ENCODE results near the gene LRRC74A. TPM values are rescaled to one million over a fixed set of nuclear protein-coding genes. Genes with fewer than 3 reads are reported as not detected.

The LRRC74A gene
- polyA plus RNA-seq, 4 donors: not detected

DNA sequence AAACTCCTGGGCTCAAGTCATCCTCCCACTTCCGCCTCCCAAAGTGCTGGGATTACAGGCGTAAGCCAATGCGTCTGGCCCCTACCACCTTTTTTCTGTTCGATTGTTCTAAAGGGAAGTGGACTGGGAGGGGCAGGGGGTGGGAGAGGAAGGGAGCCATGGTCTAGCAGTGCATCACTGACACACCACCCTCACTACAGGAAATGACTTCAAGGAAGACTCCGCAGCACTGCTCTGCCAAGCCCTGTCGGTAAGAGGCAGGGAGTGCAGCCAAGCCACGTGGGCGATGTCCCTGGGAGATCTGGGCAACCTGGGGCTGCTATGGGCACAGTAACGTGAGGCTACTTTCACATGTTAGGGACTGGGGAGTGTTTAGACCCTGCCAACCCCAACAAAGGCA, 18.0 kb downstream of the LRRC74A start:
- no peak for DNase-seq (ENCODE audit: low read depth in 4 of 4, low spot score in 2 of 4)

DNA sequence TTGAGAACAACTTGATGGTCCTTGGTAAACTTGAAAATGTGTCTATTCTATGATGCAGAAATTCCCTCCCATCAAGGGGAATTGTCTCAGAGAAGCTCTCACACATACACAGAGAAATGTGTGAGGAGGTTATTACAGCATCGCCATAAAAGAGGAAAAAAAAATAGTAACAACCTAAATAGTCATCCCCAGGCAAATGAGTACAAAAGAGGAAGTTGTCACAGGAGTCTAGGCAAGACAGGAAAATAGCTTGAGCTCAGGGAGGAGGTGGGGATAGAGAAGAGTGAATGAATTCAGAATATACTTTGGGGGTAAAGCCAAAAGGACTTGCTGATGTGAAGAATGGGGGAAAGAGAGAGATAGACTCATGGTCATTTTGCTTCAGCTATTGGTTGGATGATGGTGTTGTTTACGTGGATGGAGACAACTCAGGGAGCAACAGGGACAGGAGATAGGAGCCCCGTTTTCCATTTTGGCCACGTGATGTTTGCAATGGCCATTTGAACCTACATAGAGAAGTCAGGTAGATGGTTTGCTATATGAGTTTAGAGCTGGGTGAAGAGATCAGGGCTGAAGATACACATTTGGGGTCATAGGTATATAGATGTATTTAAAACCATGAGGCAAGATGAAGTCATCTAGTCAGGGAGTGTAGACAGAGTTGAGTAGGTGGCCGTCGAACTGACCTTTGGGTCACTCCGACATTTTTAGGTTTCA, 20.3 kb downstream of the LRRC74A start:
- no peak for DNase-seq (ENCODE audit: low read depth in 4 of 4, low spot score in 2 of 4)

DNA sequence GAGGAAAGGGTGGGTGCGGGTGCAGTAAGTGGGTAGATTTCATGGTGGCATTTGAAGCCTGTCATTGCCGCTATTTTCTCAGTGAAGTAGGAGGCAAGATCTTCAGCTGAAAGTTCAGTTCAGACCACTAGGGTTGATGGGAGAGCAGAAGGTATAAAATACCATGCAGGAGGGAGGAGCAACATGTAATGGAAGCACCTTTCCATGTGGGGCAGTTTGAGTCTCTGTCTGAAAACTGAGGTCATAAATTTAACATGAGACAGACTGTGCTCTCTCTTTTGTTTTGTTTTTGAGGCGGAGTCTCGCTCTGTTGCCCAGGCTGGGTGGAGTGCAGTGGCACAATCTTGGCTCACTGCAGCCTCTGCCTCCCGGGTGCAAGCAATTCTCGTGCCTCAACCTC, 22.7 kb downstream of the LRRC74A start:
- DNase-seq (ENCODE audit: low read depth in 4 of 4, low spot score in 2 of 4): no peak

DNA sequence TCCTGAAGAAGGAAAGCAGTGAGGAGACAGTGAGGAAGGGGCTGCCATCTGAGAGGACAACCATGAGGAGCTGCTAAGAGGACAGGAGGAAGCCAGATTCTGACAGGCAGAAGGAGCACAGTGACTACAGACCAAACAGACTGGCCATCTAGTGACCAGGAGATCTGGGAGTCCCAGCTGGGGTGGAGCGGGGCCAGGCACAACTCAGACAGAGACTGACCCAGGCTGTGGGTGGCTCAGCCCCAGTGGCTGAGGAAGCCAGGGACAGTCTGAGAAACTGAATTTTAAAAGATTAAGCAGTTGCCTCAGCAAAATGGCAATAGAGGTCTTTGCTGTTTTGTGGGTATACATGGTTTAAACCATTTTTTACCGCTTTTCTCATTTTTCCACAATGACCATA, 28.9 kb downstream of the LRRC74A start:
- no peak for DNase-seq (ENCODE audit: low read depth in 4 of 4, low spot score in 2 of 4)

DNA sequence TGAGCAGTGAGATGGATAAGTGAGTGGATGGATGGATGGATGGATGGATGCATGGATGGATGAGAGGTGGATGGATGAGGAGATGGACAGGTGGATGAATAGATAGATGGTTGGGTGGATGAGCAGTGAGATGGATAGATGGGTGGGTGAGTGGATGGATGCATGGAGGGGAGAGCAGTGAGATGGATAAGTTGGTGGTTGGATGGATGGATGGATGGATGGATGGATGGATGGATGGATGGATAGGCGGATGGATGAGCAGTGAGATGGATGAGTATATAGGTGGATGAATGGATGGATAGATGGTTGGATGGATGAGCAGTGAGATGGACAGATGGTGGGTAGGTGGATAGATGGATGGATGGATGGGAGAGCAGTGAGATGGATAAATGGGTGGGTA, 30.6 kb downstream of the LRRC74A start:
- no peak for DNase-seq (ENCODE audit: low read depth in 4 of 4, low spot score in 2 of 4)

DNA sequence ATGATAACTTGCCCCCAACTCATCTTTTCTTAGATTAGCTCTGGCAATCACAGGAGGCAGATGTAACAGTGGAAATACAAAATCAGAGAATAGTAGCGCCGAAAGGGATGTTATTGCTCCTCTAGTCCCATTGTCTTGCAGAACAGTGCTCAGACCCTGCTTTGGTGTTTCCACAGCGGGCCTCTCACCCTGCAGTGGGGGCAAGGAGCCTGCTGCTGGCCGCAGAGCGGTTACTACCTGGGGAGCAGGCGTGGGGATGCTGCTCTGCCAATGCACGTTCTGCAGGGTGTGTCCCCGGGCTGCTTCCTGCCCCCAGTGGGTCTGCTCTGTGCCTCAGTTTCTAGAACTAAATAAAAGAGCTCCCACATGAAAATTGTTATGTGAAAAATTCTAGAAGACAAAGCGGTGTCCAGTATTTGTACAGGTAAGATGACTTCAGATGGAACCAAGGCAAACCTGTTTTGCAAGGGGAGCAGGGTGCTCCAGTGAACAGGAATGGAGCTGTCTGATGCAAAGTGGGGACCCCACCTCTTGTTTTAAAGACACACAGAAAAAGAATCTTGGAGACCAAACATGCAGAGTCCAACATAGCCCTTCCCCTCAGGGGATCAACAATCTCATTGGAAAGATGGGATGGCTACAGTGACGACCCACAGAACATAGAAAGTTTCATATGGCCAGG, 35.5 kb downstream of the LRRC74A start:
- no peak for DNase-seq (ENCODE audit: low read depth in 4 of 4, low spot score in 2 of 4)

DNA sequence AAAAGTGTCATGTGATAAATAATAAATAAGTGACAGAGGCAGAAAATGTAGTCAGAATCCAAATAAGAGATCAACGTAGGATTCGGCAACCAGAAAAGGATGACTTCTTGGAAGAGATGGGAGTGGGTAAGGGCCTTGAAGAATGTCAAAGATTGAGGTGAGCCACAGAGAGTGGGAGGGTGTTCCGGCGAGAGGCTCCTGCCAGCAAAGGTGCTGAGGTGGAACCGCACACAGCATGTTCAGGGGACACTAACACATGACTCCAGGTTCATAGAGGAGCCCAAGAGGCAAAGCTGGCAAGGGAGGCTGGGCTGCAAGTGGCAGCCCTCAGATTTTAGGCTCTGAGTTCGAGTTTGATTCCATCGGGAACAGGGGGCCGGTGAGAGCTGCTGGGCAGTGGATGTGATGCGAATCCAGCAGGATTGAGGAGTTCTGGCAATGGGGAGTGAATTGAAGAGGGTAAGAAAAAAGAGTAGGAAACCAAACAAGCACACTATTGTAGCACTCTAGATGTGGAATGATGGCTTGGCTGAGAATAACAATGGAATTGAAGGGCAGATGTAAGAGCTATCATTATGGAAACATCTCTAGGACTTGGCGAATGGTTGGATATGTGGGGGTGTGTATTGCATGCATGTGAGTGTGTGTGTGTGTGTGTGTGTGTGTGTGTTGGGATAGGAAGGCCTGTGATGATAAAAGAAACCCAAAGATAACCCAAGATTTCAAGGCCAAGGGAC, 36.5 kb downstream of the LRRC74A start:
- DNase-seq (ENCODE audit: low read depth in 4 of 4, low spot score in 2 of 4): no peak

DNA sequence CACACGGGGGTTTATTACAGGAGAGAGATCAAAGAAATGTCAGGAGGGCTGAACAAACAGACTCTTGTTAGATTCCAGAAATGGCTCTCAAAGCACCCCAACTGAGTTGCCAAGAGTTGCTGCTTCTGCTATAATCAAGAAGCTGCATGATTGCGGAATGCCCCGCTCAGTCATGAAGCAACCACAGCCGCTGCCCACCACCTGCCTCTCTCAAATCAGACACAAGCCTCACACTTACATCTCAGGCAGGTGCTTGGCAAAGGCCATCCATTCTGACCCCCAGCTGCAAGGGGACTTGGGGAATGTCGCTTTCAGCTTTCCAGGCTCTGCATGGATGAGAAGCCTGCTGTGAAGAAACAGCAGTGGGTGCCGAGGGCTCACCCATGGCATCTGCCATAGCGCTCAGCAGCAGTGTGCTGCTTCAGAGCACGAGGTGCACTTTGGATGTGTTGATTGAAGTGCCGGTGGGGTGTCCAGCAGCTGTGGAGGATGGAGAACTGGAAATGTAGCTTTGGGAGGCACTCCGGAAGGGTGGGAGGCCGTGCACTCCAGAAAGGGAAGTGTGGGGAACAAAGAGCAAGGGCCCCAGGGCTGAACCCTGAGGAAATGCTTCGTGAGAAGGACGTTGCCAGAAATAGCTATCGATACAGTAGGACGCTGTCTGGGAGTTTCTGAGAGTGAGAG, 37.7 kb downstream of the LRRC74A start:
- no peak for DNase-seq (ENCODE audit: low read depth in 4 of 4, low spot score in 2 of 4)

DNA sequence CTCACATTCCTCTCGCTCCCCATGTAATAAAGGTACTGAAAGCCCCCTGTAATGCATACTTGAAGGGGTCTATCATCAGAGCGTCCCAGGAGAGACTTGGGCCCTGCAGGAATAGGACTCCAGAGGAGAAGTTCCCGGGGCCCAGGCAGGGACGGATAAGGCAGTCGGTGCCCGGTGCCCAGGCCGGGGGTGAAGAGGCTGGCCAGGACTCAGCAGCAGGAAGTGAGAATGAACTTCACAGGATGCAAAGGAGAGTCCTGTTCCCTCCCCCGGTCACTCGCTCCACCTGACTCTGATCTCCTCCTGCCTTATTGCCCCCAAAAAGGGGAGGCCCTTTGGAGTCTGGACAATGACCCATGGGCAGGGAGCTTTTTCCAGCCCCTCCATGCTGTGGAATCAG, 40.2 kb downstream of the LRRC74A start:
- DNase-seq (ENCODE audit: low read depth in 4 of 4, low spot score in 2 of 4): no peak

DNA sequence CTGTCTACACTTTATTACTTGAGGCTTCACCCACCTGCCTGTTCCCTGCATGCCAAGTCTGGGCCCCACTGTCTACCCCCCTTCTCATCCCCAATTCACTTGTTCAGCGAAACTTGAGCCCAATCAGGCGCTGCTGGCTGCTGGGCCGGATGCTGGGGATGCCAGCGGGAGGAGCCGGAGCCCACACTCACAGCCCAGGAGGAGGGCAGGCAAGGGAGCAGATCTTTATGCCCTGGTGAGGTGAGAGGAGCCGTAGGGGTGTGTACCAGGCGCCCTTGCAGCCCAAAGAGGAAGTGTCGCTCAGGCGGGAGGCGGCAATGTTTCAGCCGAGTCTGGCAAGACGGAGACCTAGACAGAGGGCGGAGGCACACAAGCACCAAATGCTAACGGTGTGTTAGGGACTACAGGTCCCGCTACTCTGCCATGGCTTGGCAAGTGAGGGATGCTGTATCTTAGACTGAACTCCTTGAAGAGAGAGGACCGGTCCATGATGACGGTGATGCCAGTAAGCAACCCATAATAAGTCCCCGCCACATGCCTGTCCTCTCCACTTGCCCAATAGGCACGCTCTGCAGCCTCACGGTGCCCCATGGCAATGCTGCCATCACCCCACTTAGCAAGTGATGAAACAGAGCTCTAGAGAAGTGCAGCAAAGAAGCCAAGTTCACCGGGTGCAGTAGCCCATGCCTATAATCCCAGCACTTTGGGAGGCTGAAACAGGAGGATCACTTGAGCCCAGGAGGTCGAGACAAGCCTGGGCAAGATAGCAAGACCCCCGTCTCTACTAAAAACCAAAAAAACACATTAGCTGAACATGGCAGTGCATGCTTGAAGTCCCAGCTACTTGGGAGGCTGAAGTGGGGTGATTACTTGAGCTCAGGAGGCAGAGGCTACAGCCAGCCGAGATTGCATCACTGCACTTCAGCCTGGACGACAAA, 41.6 kb downstream of the LRRC74A start:
- DNase-seq (ENCODE audit: low read depth in 4 of 4, low spot score in 2 of 4): no peak

DNA sequence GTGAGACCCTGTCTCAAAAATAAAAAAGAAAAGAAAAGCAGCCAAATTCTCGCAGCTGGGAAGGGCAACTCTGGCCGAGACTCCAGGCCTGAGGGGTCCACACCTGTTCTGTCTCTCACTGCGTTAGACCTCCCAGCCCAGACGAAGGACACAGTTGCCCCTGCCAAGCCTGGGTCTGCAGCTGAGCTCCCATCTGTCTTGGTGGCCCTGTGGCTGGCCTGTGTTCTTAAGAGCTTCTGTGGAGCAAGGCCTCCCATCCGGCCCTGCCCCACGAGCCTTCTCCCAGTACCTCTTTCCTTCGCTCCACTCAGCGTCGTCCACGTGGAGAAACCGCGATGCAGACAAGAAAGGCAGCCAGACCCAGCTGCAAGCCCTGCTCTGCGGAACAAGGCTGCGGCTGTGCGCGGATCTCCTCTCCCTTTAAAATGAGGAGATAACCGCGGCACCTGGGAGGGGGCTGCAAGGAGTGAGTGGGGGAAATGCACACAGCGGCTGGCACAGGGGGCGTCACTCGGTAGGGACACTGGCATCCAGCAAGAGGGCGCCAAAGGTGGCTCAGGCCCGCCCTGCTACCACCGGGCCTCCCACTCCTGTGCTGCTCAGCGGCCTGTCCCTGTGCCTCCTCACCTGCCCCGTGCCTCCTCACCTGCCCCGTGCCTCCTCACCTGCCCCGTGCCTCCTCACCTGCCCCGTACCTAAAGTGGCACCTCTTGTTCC, 42.4 kb downstream of the LRRC74A start:
- no peak for DNase-seq (ENCODE audit: low read depth in 4 of 4, low spot score in 2 of 4)

DNA sequence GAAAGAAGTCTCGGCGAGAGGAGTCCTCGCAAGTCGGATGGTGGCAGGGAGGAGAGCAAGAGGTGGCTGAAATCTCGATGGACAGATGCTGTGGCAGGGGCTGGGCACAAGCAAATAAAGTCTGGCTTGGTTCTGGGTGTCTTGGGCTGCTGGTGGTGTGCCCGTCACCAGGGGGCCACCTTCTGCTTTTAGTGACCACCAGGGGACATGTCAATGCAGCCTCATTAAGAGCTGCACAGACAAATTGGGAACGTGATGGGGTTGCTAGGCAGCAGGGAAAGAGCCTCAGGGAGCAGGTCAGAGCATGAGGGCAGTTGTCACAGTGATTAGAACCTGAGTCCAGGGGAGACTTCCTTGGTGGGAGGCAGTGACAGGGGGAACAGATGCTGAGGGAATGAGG, 44.0 kb downstream of the LRRC74A start:
- DNase-seq (ENCODE audit: low read depth in 4 of 4, low spot score in 2 of 4): no peak

DNA sequence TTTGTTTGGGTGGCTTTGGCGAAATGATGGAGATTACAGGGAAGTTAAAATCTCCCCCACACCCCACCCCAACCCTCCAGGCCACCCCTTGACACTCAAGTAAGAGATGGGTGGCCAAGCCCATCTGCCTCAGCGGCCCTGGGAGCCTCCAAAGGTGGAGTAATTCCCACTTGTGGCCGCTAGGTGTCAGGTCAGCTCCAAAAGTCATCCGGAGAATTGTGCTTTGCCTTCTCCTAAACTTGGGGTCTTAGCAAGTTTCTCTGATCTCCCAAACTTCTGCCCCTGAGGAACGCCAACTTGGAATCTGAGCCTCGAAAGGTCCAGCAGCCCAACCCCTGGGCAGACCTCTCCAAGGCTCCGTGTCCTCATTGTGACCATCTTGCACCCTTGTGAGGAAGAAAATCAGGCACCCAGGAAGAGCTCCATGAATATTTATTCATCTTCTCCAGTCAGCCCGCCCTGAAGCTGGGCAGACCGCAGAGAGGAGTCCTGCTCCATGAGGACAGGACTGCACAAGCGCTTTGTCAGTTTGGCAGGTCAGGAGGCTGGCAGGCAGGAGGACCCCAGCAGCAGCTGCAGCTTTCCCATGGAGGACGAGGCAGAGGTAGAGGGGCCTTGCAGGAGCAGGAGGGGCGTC, 46.7 kb downstream of the LRRC74A start:
- DNase-seq (ENCODE audit: low read depth in 4 of 4, low spot score in 2 of 4): peak in 1 of 4 donors; percentile 51

DNA sequence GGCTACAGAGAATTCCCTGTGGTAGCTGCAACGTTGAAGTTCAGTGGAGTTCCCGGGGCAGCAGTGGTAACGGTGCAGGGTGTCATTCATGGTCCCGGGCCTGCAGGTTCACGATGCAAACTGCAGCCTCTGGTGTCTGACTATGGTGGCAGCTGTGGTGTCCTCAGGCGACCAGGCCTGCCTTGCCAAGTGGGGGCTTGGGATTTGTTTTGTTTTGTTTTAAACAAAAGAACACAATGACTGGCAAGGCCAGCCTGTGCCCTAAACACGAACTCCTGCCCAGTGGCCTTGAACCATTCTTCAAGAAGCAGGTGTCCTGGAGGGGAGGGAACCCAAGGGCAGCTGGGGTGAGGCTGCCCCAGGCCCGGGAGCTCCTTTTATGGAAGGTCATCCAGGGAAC, 48.5 kb downstream of the LRRC74A start:
- DNase-seq (ENCODE audit: low read depth in 4 of 4, low spot score in 2 of 4): no peak

DNA sequence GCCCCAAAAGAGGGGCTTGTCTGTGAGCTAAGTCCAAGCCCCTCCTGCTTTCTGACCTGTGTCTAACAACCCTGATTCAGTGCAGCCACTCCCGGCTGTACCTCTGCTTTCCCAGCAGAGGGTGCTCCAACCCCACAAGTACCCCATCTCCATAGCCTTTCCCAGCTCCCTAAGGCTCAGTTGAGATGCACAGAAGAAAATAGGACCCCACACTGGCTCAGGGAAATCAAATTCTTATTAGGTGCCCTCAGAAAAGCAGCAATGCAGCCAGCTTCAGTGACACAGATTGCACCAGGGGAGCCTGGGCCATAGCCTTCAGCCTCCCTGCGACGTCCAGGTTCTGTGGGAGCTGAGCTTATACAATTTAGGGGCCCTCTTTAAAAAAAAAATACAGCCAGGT, 49.9 kb downstream of the LRRC74A start:
- peak in 1 of 4 donors; percentile 49 for DNase-seq (ENCODE audit: low read depth in 4 of 4, low spot score in 2 of 4)

DNA sequence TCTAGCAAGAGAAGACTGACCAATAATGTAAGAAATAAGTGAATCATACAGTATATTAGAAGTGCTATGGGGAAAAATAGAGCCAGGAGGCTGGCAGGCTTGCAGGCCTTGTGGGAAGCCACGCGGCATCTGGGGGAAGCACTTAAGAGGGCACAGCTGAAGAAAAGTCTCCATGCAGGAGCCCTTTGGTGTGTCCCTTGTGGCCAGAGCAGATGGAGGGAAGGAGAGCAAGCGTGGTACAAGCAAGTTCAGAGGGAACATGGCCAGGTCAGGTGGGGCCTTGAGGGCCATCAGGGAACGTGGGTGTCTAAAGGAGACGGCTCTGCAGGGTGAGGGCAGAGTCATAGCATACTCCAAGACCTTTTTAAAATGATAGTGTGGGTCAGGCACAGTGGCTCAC, 51.7 kb downstream of the LRRC74A start:
- DNase-seq (ENCODE audit: low read depth in 4 of 4, low spot score in 2 of 4): no peak

DNA sequence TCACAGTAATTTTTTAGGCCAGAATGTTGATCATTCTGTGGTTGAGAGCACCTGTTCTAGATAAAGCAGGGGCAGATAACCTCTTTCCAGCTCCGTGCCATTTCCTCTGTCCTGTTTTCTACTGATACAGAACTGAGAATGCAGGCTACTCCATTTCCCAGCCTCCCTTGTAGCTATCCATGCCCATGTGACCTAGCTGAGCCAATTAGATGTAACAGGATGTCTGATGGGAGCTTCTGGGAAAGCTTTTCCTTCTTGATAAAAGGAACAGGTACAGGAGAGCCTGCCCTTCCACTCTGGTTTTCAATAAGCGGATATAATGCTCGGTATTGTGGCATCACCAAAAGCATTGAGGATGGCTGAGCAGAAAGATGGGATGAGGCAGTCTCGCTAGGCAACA, 54.2 kb downstream of the LRRC74A start:
- no peak for DNase-seq (ENCODE audit: low read depth in 4 of 4, low spot score in 2 of 4)

DNA sequence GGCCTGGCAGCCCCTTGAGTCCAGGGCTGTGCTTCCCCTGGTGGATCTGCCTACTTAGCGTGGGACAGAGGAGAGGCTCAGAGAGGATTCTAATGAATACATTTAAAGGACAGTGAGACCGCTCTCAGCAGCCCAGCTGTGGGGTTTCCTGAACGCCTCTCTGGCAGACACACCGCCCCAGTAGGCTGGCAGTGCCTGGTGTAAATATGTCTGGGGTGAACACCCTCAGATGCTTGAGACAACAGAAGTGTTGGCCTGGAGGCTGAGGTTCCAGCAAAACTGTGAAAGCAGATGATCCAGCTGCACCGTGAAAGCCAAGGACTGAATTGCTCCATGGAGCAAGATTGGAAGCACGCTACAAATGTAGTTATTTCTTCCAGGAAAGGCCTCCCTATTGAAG, 55.1 kb downstream of the LRRC74A start:
- no peak for DNase-seq (ENCODE audit: low read depth in 4 of 4, low spot score in 2 of 4)

DNA sequence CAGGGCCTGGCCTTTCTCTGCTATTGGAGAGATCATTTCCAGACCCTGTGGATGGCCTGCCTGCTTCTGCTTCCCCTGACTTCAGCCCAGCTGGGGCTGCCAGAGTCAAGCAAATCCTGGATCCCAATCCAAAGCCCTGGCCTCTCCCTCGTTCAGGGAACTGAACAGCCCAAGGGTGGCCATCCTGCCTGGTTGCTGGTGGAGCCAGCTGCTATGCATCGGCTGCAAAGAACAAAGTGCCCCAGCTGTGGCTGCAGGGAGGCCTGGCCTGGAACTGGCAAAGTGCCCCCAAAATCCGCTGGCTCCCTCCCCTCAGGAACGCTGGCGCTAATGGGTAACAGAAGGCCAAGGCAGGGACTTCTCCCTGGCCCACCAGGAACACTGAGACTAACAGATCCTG, 56.4 kb downstream of the LRRC74A start:
- DNase-seq (ENCODE audit: low read depth in 4 of 4, low spot score in 2 of 4): no peak
